HK-2 (cell line): ENCODE data around the gene BET1L.
A peak's percentile ranks its signal among the peaks of the same experiment; 100 is the strongest.

ENCODE experiments used
- DNase-seq: peaks from one replicate; pipeline ENCODE4 v3.0.0-alpha.2; 2018; ENCODE audit not compliant: unreplicated experiment

BET1L gene

DNA sequence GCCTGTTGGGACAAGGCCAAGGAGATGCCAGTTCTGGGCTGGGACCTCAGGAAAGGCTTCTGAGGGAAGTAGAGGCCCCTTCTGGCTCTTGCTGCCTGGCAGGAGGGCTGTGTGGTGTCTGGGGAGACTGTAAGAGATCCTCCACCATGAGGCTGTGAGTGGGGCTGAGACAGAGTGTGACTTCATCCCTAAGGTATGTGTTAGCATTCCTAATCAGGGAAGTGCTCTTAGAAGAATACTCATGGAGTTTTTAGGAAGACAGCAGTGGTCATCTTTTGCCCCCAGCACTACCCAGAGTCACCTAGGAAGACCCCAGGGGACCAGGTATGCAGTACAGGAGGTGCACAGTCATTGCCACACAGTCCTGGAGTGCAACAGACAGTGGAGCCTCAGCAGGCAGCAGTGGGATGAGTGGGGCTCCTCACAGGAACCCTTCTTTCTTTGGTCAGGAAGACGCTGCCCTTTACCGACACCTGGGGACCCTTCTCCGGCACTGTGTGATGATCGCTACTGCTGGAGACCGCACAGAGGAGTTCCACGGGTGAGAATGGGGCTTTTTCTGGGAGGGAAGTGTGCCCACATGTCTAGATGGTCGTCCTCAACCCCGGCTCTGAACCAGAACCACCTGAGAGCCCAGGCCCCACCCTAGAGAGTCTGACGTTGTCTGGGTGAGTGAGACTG, 3.1 kb upstream of the BET1L start:
- DNase-seq, result peak; percentile 49

DNA sequence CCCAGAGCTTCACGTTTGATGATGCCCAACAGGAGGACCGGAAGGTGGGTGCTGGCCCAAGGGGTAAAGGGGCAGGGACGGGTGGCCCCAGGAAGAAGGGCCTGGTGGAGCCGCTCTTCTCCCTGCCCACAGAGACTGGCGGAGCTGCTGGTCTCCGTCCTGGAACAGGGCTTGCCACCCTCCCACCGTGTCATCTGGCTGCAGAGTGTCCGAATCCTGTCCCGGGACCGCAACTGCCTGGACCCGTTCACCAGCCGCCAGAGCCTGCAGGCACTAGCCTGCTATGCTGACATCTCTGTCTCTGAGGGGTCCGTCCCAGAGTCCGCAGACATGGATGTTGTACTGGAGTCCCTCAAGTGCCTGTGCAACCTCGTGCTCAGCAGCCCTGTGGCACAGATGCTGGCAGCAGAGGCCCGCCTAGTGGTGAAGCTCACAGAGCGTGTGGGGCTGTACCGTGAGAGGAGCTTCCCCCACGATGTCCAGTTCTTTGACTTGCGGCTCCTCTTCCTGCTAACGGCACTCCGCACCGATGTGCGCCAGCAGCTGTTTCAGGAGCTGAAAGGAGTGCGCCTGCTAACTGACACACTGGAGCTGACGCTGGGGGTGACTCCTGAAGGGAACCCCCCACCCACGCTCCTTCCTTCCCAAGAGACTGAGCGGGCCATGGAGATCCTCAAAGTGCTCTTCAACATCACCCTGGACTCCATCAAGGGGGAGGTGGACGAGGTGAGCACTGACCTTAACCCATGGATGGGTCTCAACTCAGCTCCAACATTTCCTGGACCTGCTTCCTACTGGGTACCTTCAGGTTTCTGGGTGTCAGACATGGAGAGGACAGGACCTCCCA, 2.3 kb upstream of the BET1L start:
- no peak for DNase-seq

DNA sequence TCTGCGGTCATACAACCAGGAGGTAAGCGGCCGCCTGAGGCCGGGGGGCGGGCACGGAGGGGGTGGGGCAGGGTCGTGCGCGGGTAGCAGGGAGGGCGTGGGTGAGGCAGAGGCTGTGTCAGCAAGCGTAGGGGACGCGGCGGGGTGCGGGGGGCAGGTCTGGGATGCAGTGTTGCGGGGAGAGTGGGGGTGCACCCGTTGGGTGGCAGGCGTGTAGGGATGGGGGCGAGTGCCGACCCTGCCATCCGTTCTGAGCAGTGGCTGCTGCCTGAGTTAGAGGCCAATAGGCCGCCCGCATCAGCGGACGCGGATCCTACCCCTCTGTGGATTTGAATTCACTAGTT, 1.7 kb upstream of the BET1L start:
- DNase-seq, result peak; percentile 21

DNA sequence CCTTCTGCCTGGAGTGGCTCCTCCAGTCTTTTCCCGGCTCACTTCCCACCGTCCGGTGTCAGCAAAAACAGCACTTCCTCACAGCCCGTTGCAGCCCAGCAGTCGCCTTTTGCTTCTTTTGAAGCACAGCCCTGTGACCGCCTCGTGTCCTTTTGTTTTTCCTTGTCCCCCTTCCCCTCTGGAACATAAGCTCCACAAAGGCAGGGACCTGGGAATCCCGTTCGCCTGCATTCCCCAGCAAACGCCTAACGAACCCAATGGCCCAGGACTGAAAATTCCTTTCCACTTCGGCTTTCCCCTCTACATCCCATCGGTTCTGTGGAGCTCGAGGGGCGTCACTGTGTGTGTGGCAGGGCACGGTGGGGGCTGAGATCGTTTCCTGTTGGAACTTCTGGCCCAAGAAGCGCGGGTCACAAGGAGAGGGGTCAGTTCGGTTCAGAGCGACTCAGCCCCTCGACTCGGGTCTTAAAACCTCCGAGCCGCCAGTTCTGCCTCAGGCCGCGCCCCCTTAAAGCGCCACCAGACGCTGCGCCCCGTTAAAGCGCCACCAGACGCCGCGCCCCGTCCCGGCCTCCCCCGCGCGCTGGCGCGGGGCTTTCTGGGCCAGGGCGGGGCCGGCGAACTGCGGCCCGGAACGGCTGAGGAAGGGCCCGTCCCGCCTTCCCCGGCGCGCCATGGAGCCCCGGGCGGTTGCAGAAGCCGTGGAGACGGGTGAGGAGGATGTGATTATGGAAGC, 1.1 kb upstream of the BET1L start:
- peak; percentile 59 for DNase-seq

- DNase-seq, result no peak
Observed at GRCh38 chr11:207863-208180, 623 bp upstream of the BET1L start.

GRCh38 chr11:206526-207207, 532 bp downstream of the BET1L start:
- no peak for DNase-seq

- no peak for DNase-seq
Observed at GRCh38 chr11:206002-206384, 1.2 kb downstream of the BET1L start.

DNA sequence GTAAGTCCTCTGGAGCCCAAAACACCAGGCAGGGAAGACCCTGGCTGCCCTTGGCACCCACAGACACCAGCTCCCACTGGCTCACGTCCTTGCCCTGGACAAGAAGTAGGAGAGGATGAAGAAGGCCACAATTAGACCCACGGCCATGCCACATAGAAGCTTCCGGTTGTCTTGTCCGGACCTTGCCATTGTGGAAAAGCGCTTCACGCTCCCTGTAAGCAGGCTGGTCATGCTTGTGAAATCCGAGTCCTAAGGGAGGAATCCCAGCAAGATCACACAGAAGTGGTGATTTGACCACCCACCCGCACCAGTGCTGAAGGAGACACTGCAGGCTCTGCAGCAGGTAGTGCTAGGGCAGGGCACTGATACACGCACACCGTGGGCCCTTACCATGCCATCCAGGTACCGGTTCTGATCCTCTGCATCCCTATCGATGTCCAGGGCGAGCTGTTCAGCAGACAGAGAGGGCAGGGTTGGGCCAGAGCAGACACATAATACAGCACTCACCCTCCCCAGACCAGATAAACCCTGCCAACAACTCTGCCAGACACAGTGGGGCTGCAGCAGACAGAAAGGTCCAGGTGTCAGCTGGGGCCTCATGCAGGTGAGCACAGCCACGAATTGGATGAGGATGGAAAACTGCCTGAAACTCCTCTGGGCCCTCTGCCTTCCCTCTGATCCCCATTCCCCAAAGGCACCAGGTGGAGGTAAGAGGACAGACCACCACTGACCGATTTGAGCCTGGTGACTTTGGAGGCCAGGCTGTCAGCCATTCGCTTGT, 1.8 kb downstream of the BET1L start:
- no peak for DNase-seq

GRCh38 chr11:204587-205109, 2.6 kb downstream of the BET1L start:
- no peak for DNase-seq

DNA sequence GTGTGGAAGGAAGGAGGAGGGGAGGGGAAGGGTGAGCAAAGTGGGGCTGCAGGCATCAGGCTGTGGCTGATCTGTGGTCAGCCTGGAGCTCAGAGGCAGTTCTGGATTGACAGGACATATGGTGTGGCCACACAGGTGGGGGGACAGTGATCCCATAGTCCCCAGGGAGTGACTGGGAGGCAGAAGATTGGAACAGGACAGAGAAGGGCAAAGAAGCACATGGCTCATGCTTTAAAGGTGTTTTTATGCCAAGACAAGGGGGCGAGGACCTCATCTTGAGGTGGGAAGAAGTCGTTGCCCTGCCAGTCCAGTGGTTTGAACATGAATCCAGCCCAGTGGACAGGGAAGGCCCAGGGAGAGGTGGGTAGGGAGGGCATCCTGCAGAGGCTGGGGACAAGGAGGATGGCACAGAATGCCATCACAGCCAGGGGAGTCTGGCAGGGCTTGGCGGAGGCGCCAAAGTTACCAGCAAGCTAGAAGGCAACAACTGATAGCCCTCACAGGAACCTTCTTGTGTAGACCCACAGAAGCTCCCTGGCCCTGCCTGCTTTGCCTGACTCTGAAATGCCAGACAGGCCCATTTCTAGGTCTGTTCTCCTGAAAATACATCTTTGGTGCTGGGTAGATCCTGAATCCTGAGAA, 3.1 kb downstream of the BET1L start:
- DNase-seq, result no peak

DNA sequence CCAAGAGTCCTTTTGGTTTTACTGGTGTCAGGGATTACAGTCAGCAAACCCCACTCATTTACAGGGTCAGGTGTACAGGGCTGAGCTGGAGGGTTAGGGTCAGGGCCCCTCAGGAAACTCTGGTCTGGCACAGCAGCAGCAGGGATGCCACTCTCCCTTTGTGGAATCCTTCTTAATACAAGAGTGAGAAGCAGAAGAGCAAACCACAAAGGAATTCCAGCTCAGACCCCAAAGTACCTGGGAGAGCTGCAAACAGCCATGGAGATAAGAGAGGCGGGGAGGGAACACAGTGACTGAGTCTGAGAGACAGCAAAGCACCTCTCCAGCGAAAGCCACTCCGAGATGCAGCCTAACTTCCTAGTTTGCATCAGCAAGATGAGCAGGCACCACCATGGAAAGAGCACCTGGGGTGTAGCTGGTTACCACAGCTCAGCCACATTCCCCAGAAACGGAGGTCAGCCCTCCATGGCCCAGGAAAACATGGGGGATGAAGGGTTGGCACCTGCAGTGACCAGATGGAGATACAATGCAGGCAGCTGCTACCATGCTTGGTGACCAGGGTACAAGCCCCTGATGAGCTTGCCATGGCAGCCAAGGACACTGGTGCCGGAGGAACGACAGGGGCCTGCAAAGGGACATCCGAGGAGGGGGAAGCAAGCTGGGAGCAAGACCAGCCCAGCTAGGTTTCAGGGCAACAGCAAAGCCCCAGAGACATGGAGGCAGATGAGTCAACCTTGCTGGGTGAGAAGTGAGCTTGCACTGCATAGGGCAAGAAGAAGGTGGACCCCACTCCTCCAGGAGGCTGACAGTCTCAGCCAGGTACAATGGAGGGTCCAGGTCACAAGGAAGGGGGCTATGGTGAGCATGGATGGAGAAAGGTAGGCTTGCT, 3.9 kb downstream of the BET1L start:
- no peak for DNase-seq

- DNase-seq, result no peak
Observed at GRCh38 chr11:202490-202889, 4.7 kb downstream of the BET1L start.

DNA sequence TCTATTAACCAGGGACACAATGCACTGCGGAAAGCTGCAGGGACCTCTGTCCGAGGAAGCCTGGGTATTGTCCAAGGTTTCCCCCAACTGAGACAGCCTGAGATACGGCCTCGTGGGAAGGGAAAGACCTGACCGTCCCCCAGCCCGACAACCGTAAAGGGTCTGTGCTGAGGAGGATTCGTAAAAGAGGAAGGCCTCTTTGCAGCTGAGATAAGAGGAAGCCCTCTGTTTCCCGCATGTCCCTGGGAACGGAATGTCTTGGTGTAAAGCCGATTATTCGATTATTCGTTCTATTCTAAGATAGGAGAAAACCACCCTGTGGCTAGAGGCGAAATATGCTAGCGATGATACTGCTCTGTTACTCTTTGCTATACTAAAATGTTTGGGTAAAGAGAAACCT, 5.2 kb downstream of the BET1L start:
- no peak for DNase-seq

DNA sequence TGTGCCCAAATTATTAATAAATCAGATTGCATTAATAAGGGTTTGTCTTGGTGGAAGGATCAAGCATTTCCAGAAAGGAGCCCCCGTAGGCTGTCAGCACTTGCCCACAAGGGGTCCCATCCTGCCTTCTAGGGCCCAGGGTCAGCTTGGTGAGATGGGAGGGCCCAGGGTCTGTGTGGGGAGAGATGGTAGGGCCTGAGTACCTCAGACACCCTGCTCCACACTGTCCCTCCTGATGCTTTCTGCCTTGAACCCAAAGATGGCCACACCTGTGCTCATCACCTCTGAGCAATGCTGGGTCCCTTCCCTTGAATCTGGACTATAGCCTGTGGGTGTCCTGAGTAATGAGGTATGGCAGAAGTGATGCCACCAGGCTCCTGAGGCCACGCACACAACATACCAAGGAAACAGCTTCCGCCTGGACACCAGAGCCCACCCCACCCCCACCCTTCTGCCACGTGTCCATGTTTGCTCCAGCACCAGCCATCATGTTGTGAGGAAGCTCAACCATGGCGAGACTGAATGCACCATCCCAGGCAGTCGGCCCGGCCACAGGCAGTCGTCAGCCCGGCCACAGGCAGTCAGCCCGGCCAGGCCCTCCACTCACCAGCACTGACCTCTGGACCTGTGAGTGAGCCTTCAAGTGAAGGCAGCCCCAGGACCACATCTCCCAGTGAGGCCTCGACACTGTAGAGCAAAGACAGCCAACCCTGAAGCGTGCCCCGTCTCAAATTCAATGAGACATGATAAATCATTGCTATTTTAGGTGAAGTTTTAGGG, 6.8 kb downstream of the BET1L start:
- DNase-seq, result no peak

DNA sequence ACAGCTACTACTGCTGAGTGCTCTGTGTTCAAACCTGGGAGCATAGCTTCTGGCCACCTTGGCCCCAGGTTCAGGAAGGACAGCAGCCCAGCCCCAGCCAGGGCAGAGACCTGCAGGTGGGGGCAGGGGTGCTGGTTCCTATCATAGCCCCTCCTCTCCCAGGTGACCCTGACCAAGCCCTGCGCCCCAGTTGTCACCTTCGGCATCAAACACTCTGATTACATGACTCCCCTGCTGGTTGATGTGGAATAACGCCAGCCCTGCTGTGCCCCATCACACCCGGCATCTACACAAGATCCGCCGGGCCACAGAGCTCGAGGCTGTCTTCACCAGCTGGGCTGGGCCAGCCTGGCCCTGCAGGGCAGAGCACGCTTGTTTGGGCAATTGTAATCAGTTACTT, 7.4 kb downstream of the BET1L start:
- no peak for DNase-seq

DNA sequence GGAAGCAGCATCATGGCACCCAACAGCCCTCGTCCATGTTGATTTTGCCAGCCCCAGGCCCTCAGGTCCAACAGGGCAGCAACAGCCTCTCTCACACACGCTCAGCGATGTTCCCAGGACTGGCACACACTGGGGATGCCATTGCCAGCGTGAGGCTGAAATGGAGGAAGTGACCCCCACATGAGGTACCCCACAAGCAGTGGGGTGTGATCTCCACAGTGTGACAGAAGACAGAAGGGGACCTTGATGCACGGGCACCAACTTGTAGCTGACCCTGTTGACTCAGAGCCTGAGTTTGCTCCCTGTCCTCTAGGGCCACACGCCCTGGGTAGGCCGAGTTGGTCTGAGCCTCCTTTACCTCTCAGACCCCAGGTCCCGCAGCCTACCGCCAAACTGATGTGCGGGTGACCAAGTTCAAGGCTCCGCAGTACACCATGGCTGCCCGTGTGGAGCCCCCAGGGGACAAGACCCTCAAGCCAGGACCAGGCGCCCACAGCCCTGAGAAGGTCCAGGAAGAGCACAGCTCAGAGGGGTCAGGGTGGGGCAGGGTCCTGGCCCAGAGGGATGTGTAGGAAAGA, 8.1 kb downstream of the BET1L start:
- DNase-seq, result no peak

GRCh38 chr11:198236-198806, 8.9 kb downstream of the BET1L start:
- DNase-seq, result no peak

DNA sequence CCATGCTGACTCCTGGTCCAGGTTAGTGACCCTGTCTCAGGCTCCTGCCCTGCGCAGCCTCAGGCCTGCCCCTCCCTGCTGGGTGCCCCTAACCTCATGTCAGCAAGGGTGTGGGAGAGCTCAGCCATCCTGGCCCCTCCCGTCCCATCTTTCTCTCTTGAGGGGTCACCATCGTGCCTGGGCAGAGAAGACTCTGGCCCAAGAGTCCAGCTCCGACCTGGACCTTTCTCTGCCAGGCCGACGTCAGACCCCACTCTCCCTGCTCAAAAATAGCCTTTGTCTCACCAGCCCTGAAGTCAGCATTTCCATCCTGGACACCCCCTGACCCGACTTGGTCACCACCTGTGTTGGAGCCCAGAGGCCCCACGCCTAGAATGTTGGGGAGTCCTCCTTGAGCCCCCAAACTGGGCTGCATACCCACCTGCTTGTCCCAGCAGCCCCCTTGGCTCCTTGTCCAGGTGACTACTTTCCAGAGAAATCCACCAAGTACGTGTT, 9.4 kb downstream of the BET1L start:
- no peak for DNase-seq
